HL-60 (cell line): ENCODE results near the gene XPO5.

ENCODE experiments used
- CTCF ChIP-seq: IDR thresholded peaks from one replicate; pipeline ENCODE4 v1.5.1; 2011; ENCODE audit warnings: low read length, control low read depth, inconsistent platforms; ENCODE audit not compliant: insufficient read depth
- GABPA ChIP-seq: IDR thresholded peaks from 2 replicates; pipeline ENCODE4 v1.6.1; 2012; ENCODE audit warnings: low read depth
- POLR2AphosphoS5 ChIP-seq: IDR thresholded peaks from 2 replicates; pipeline ENCODE4 v1.6.1; 2012; ENCODE audit warnings: low read depth
- REST ChIP-seq: IDR thresholded peaks from 2 replicates; pipeline ENCODE4 v1.6.1; 2012; ENCODE audit warnings: low read depth; ENCODE audit not compliant: insufficient replicate concordance
- SPI1 ChIP-seq: IDR thresholded peaks from 2 replicates; pipeline ENCODE4 v1.6.1; 2012; ENCODE audit warnings: low read depth, mild to moderate bottlenecking, borderline replicate concordance

- TF ChIP-seq CTCF, result no peak
- no peak; the same call in none of the 2 replicates for TF ChIP-seq POLR2AphosphoS5
- no peak for TF ChIP-seq REST
- TF ChIP-seq SPI1, result no peak
- TF ChIP-seq GABPA, result no peak
These were observed 53.1 kb downstream of the XPO5 start for GRCh38 chr6:43522547-43523261.
